ENCODE measurements around the gene MEIOB.
"Not testable (repeated sequence)": the region's sequence is repeated elsewhere in the genome, so short reads cannot be mapped to it uniquely, and the experiment has no call there.

The MEIOB gene

GRCh38 chr16:1884889-1885288 lies 12.9 kb upstream of the MEIOB start:
- no peak for DNase-seq (ENCODE audit: extremely low spot score)
- CTCF ChIA-PET = interaction anchor here (1.1 kb wide), 1 partner anchor 39 kb away, joined by 3 read pairs; no protein-coding TSS in a partner anchor
- POLR2A ChIA-PET = interaction anchor here (1.2 to 1.9 kb wide), 3 partner anchors 31 to 80 kb away, joined by 3 to 4 read pairs (median 3); partner anchors contain the start of gene RPS2
- TF ChIP-seq SUZ12 (IDR thresholded peaks at IDR 0.05) = no peak
- TF ChIP-seq FOXK2 (IDR thresholded peaks at IDR 0.05) = no peak
- no peak for TF ChIP-seq TARDBP (IDR thresholded peaks at IDR 0.05)
- no peak for TF ChIP-seq ARNT (IDR thresholded peaks at IDR 0.05)
- no peak for TF ChIP-seq FOXM1 (IDR thresholded peaks at IDR 0.05; ENCODE audit: borderline replicate concordance)
- TF ChIP-seq BHLHE40 (IDR thresholded peaks at IDR 0.05; ENCODE audit: borderline replicate concordance) = no peak
- TF ChIP-seq L3MBTL2 (conservative IDR thresholded peaks at IDR 0.05) = no peak
- TF ChIP-seq PKNOX1 (IDR thresholded peaks at IDR 0.05) = no peak
- no peak for TF ChIP-seq FOXA1 (IDR thresholded peaks at IDR 0.05)
- no peak for TF ChIP-seq NFRKB (IDR thresholded peaks at IDR 0.05)
- no peak for TF ChIP-seq ELF4 (IDR thresholded peaks at IDR 0.05)
- TF ChIP-seq LEF1 (IDR thresholded peaks at IDR 0.05; ENCODE audit: borderline replicate concordance) = no peak
- no peak for TF ChIP-seq SP1 (IDR thresholded peaks at IDR 0.05)
- TF ChIP-seq ZNF384 (IDR thresholded peaks at IDR 0.05) = no peak
- no peak for TF ChIP-seq HDGF (IDR thresholded peaks at IDR 0.05; ENCODE audit: borderline replicate concordance)
- TF ChIP-seq CTBP1 (IDR thresholded peaks at IDR 0.05; ENCODE audit: borderline replicate concordance) = no peak

GRCh38 chr16:1884155-1884760 lies 12.3 kb upstream of the MEIOB start:
- CTCF ChIA-PET = interaction anchor here (0.8 to 1.1 kb wide), 2 partner anchors 32 to 40 kb away, joined by 3 read pairs; no protein-coding TSS in a partner anchor
- peak; percentile 59 for DNase-seq (ENCODE audit: extremely low spot score)
- no peak for TF ChIP-seq ZNF384 (IDR thresholded peaks at IDR 0.05)
- peak; percentile 92 for TF ChIP-seq PKNOX1 (IDR thresholded peaks at IDR 0.05)
- POLR2A ChIA-PET = interaction anchor here (1.2 to 1.9 kb wide), 3 partner anchors 32 to 80 kb away, joined by 3 to 4 read pairs (median 3); partner anchors contain the start of gene RPS2

- DNase-seq (ENCODE audit: extremely low spot score); POLR2A ChIA-PET; CTCF ChIA-PET: not testable (repeated sequence)
These were observed 9.2 kb upstream of the MEIOB start for GRCh38 chr16:1881172-1881571.

GRCh38 chr16:1879477-1879876 lies 7.5 kb upstream of the MEIOB start:
- ChIA-PET CTCF (interaction anchor here (0.7 kb wide), 1 partner anchor 10 kb away, joined by 4 read pairs; no protein-coding TSS in a partner anchor), POLR2A (interaction anchor here (1.8 kb wide), 1 partner anchor 85 kb away, joined by 6 read pairs; the partner anchor contains the start of gene RPS2)

GRCh38 chr16:1878256-1878655 lies 6.3 kb upstream of the MEIOB start:
- ChIA-PET POLR2A (interaction anchor here (1.1 to 1.8 kb wide), 2 partner anchors 12 to 86 kb away, joined by 3 to 6 read pairs; partner anchors contain the start of gene RPS2), CTCF (interaction anchor here (0.6 kb wide), 1 partner anchor 48 kb away, joined by 3 read pairs; no protein-coding TSS in a partner anchor)
- TF ChIP-seq L3MBTL2 (conservative IDR thresholded peaks at IDR 0.05) (no peak), FOXA1 (IDR thresholded peaks at IDR 0.05) (no peak), SUZ12 (IDR thresholded peaks at IDR 0.05) (no peak), PKNOX1 (IDR thresholded peaks at IDR 0.05) (peak; percentile 52; the same call in 1 of the 2 replicates)
- no peak for DNase-seq (ENCODE audit: extremely low spot score)

More at GRCh38 chr16:1879477-1879876, 7.5 kb upstream of the MEIOB start:
- no peak for DNase-seq (ENCODE audit: extremely low spot score)
- TF ChIP-seq L3MBTL2 (conservative IDR thresholded peaks at IDR 0.05) (no peak), TARDBP (IDR thresholded peaks at IDR 0.05) (no peak), FOXM1 (IDR thresholded peaks at IDR 0.05; ENCODE audit: borderline replicate concordance) (no peak), FOXK2 (IDR thresholded peaks at IDR 0.05) (no peak), PKNOX1 (IDR thresholded peaks at IDR 0.05) (no peak), ARNT (IDR thresholded peaks at IDR 0.05) (no peak), SUZ12 (IDR thresholded peaks at IDR 0.05) (no peak), ZNF384 (IDR thresholded peaks at IDR 0.05) (no peak), FOXA1 (IDR thresholded peaks at IDR 0.05) (no peak), HDGF (IDR thresholded peaks at IDR 0.05; ENCODE audit: borderline replicate concordance) (no peak), NFRKB (IDR thresholded peaks at IDR 0.05) (no peak), SP1 (IDR thresholded peaks at IDR 0.05) (no peak), CTBP1 (IDR thresholded peaks at IDR 0.05; ENCODE audit: borderline replicate concordance) (no peak), BHLHE40 (IDR thresholded peaks at IDR 0.05; ENCODE audit: borderline replicate concordance) (no peak), ELF4 (IDR thresholded peaks at IDR 0.05) (no peak), LEF1 (IDR thresholded peaks at IDR 0.05; ENCODE audit: borderline replicate concordance) (no peak)

GRCh38 chr16:1877804-1878203 lies 5.8 kb upstream of the MEIOB start:
- POLR2A ChIA-PET = interaction anchor here (1.0 to 1.1 kb wide), 2 partner anchors 12 to 87 kb away, joined by 3 to 5 read pairs; partner anchors contain the start of gene RPS2
- CTCF ChIA-PET = interaction anchor here (0.6 kb wide), 1 partner anchor 49 kb away, joined by 3 read pairs; no protein-coding TSS in a partner anchor
- TF ChIP-seq FOXA1 (IDR thresholded peaks at IDR 0.05) = no peak
- TF ChIP-seq BHLHE40 (IDR thresholded peaks at IDR 0.05; ENCODE audit: borderline replicate concordance) = no peak
- no peak for TF ChIP-seq TARDBP (IDR thresholded peaks at IDR 0.05)
- no peak for TF ChIP-seq ELF4 (IDR thresholded peaks at IDR 0.05)
- no peak for TF ChIP-seq FOXM1 (IDR thresholded peaks at IDR 0.05; ENCODE audit: borderline replicate concordance)
- TF ChIP-seq LEF1 (IDR thresholded peaks at IDR 0.05; ENCODE audit: borderline replicate concordance) = no peak
- TF ChIP-seq FOXK2 (IDR thresholded peaks at IDR 0.05) = no peak
- TF ChIP-seq ARNT (IDR thresholded peaks at IDR 0.05) = no peak
- TF ChIP-seq CTBP1 (IDR thresholded peaks at IDR 0.05; ENCODE audit: borderline replicate concordance) = no peak
- no peak for TF ChIP-seq PKNOX1 (IDR thresholded peaks at IDR 0.05)
- no peak for TF ChIP-seq SUZ12 (IDR thresholded peaks at IDR 0.05)
- TF ChIP-seq NFRKB (IDR thresholded peaks at IDR 0.05) = no peak
- TF ChIP-seq HDGF (IDR thresholded peaks at IDR 0.05; ENCODE audit: borderline replicate concordance) = no peak
- no peak for TF ChIP-seq SP1 (IDR thresholded peaks at IDR 0.05)
- no peak for TF ChIP-seq ZNF384 (IDR thresholded peaks at IDR 0.05)
- no peak for TF ChIP-seq L3MBTL2 (conservative IDR thresholded peaks at IDR 0.05)
- no peak for DNase-seq (ENCODE audit: extremely low spot score)
